Kidney epithelial cell (primary cell): ENCODE data around the gene C21orf58. TPM values are rescaled to one million over a fixed set of nuclear protein-coding genes. Genes with fewer than 3 reads are reported as not detected.

ENCODE experiments used
- DNase-seq: peaks from one replicate; pipeline ENCODE4 v3.0.0-alpha.2; 2010; ENCODE audit warnings: low read depth
- H3K27me3 ChIP-seq: 2 replicates; pipeline ENCODE4 v1.6.0; 2011; ENCODE audit warnings: low read length; ENCODE audit not compliant: control insufficient read depth, insufficient read depth
- H3K36me3 ChIP-seq: 2 replicates; pipeline ENCODE4 v1.5.1; 2011; ENCODE audit warnings: low read length; ENCODE audit not compliant: control insufficient read depth, insufficient read depth
- H3K4me3 ChIP-seq: 2 replicates; pipeline ENCODE4 v1.5.1; 2011; ENCODE audit warnings: low read depth, mild to moderate bottlenecking, control low read depth, low read length
- CTCF ChIP-seq: IDR thresholded peaks from 2 replicates; pipeline ENCODE4 v1.5.1; 2011; ENCODE audit warnings: mild to moderate bottlenecking, moderate library complexity, low read length, control low read depth, inconsistent platforms; ENCODE audit not compliant: insufficient read depth, poor library complexity, severe bottlenecking
- total RNA-seq: library from RNA; depleted of rRNA; stranded (reverse); fragments of >200 nt; gene quantifications from 2 replicates; pipeline ENCODE4 v1.2.3, GENCODE V29; 2015

Gene C21orf58
- total RNA-seq, 1 donor from 2014 or later = 1.5 TPM

- no peak for TF ChIP-seq CTCF
- H3K4me3 ChIP-seq = no peak overlapping the region
- H3K27me3 ChIP-seq = no peaks in the 10 kb centered on the region
- DNase-seq = no peak
- peaks cover 1% of the 10 kb centered on the region for H3K36me3 ChIP-seq
Observed at GRCh38 chr21:46368533-46369285, 45.0 kb upstream of the C21orf58 start.

- TF ChIP-seq CTCF = no peak
- no peak for DNase-seq
- H3K36me3 ChIP-seq = no peaks in the 10 kb centered on the region
- no peaks in the 10 kb centered on the region for H3K27me3 ChIP-seq
- H3K4me3 ChIP-seq = no peak overlapping the region
Observed at GRCh38 chr21:46366966-46367365, 43.3 kb upstream of the C21orf58 start.

- H3K4me3 ChIP-seq = no peak overlapping the region
- DNase-seq = no peak
- H3K27me3 ChIP-seq = no peaks in the 10 kb centered on the region
- no peak for TF ChIP-seq CTCF
- no peaks in the 10 kb centered on the region for H3K36me3 ChIP-seq
Observed at GRCh38 chr21:46366561-46366960, 42.9 kb upstream of the C21orf58 start.

- no peak for DNase-seq
- no peak for TF ChIP-seq CTCF
- Histone ChIP-seq H3K4me3 (no peak overlapping the region), H3K27me3 (no peaks in the 10 kb centered on the region), H3K36me3 (no peaks in the 10 kb centered on the region)
Observed at GRCh38 chr21:46366091-46366490, 42.4 kb upstream of the C21orf58 start.

- H3K36me3 ChIP-seq = no peaks in the 10 kb centered on the region
- no peaks in the 10 kb centered on the region for H3K27me3 ChIP-seq
- TF ChIP-seq CTCF = no peak
- H3K4me3 ChIP-seq = no peak overlapping the region
- no peak for DNase-seq
Observed at GRCh38 chr21:46363698-46364097, 40.0 kb upstream of the C21orf58 start.

GRCh38 chr21:46362946-46363345 is 39.3 kb upstream of the C21orf58 start:
- no peaks in the 10 kb centered on the region for H3K27me3 ChIP-seq
- no peak for DNase-seq
- H3K4me3 ChIP-seq = no peak overlapping the region
- no peak for TF ChIP-seq CTCF
- H3K36me3 ChIP-seq = no peaks in the 10 kb centered on the region
